Ishikawa (cell line): ENCODE measurements around the gene ZNF782.

Experiments used
- CEBPB ChIP-seq: IDR thresholded peaks from 2 replicates; pipeline ENCODE4 v1.6.1; 2012
- CREB1 ChIP-seq: IDR thresholded peaks from 2 replicates; pipeline ENCODE4 v1.6.1; 2012; ENCODE audit warnings: low read depth
- EGR1 ChIP-seq: IDR thresholded peaks from 2 replicates; pipeline ENCODE4 v1.6.1; 2012
- EP300 ChIP-seq: IDR thresholded peaks from 2 replicates; pipeline ENCODE4 v1.6.1; 2012; ENCODE audit warnings: borderline replicate concordance
- FOXM1 ChIP-seq: IDR thresholded peaks from 2 replicates; pipeline ENCODE4 v1.6.1; 2012; ENCODE audit warnings: low read depth, borderline replicate concordance
- MAX ChIP-seq: IDR thresholded peaks from 2 replicates; pipeline ENCODE4 v1.6.1; 2012
- NFIC ChIP-seq: IDR thresholded peaks from 2 replicates; pipeline ENCODE4 v1.6.1; 2012
- RAD21 ChIP-seq: IDR thresholded peaks from 2 replicates; pipeline ENCODE4 v1.6.1; 2012; ENCODE audit warnings: low read depth
- REST ChIP-seq: IDR thresholded peaks from 2 replicates; pipeline ENCODE4 v1.6.1; 2012; ENCODE audit warnings: low read depth, mild to moderate bottlenecking
- TAF1 ChIP-seq: IDR thresholded peaks from 2 replicates; pipeline ENCODE4 v1.6.1; 2012; ENCODE audit warnings: low read depth, mild to moderate bottlenecking
- TCF12 ChIP-seq: IDR thresholded peaks from 2 replicates; pipeline ENCODE4 v1.6.1; 2012; ENCODE audit warnings: low read depth
- TEAD4 ChIP-seq: IDR thresholded peaks from 2 replicates; pipeline ENCODE4 v1.6.1; 2012
- USF1 ChIP-seq: IDR thresholded peaks from 2 replicates; pipeline ENCODE4 v1.6.1; 2012
- YY1 ChIP-seq: IDR thresholded peaks from 2 replicates; pipeline ENCODE4 v1.6.1; 2012; ENCODE audit warnings: low read depth
- ZBTB7A ChIP-seq: IDR thresholded peaks from 2 replicates; pipeline ENCODE4 v1.6.1; 2012; ENCODE audit warnings: low read depth

Gene ZNF782

GRCh38 chr9:96784021-96784420, 70.3 kb downstream of the ZNF782 start:
- TF ChIP-seq REST (no peak), EP300 (no peak), CEBPB (no peak), TEAD4 (no peak)

GRCh38 chr9:96782235-96782634, 72.1 kb downstream of the ZNF782 start:
- TF ChIP-seq USF1 (no peak), RAD21 (no peak), CREB1 (no peak), EGR1 (no peak), FOXM1 (no peak), TCF12 (no peak), MAX (no peak), REST (no peak), ZBTB7A (no peak), CEBPB (no peak)

- TF ChIP-seq EP300 (no peak), YY1 (no peak), REST (no peak), TAF1 (no peak), USF1 (no peak), TEAD4 (no peak), FOXM1 (no peak), NFIC (no peak), CREB1 (no peak), MAX (no peak), CEBPB (no peak)
Measured at GRCh38 chr9:96781552-96781951, 72.8 kb downstream of the ZNF782 start.

- TF ChIP-seq FOXM1 (no peak), USF1 (no peak), TEAD4 (no peak), MAX (no peak), TAF1 (no peak), YY1 (no peak), NFIC (no peak), ZBTB7A (no peak), CREB1 (no peak), RAD21 (no peak)
Measured at GRCh38 chr9:96779089-96779488, 75.2 kb downstream of the ZNF782 start.

- TF ChIP-seq CREB1 (no peak), USF1 (no peak), TCF12 (no peak)
Measured at GRCh38 chr9:96777426-96777864, 76.9 kb downstream of the ZNF782 start.
